Kidney (tissue), 14 donors: ENCODE measurements around the gene TIMM8B. TPM values are rescaled to one million over a fixed set of nuclear protein-coding genes. Genes with fewer than 3 reads are reported as not detected.

Experiments
- DNase-seq, 5 donors: peaks; one replicate each; pipeline ENCODE4 v3.0.0-alpha.2; 2013 to 2020
- FAIRE-seq: peaks from 2 replicates; lab custom pipeline; 2012; peaks lifted over from hg19 to GRCh38; lab: Jason Lieb, UNC
- H3K27ac ChIP-seq, 2 donors: one replicate each; pipeline ENCODE4 v1.7.0; 2013; ENCODE audit warnings: low read depth in 2 of 2, low read length in 2 of 2, inconsistent platforms in 1 of 2
- H3K27me3 ChIP-seq: one replicate; pipeline ENCODE4 v1.7.1; 2013; ENCODE audit warnings: low read length, inconsistent platforms; ENCODE audit not compliant: control insufficient read depth, insufficient read depth
- H3K36me3 ChIP-seq, 3 donors: one replicate each; pipeline versions ENCODE4 v1.7.0 to v1.7.1; 2013; ENCODE audit warnings: low read length in 3 of 3, control low read depth in 1 of 3, inconsistent platforms in 1 of 3; ENCODE audit not compliant: insufficient read depth in 3 of 3, control insufficient read depth in 2 of 3
- H3K4me1 ChIP-seq, 3 donors: one replicate each; pipeline versions ENCODE4 v1.7.0 to v1.7.1; 2013; ENCODE audit warnings: low read length in 3 of 3, inconsistent platforms in 1 of 3, low read depth in 1 of 3; ENCODE audit not compliant: control insufficient read depth in 2 of 3, insufficient read depth in 2 of 3
- H3K4me3 ChIP-seq, 3 donors: one replicate each; pipeline versions ENCODE4 v1.7.0 to v1.8.1; 2013; ENCODE audit warnings: low read length in 3 of 3, control low read depth in 1 of 3, inconsistent platforms in 1 of 3
- H3K9ac ChIP-seq, 3 donors: one replicate each; pipeline versions ENCODE4 v1.7.0 to v1.7.1; 2013; ENCODE audit warnings: low read length in 3 of 3, control low read depth in 1 of 3, inconsistent platforms in 1 of 3
- H3K9me3 ChIP-seq, 3 donors: one replicate each; pipeline versions ENCODE4 v1.7.0 to v1.7.1; 2013; ENCODE audit warnings: low read length in 3 of 3, control low read depth in 1 of 3, inconsistent platforms in 1 of 3; ENCODE audit not compliant: control insufficient read depth in 2 of 3, insufficient read depth in 1 of 3
- intact Hi-C: fragments of 100-400 bp; cut with DNase I; formaldehyde crosslinking; loops from one replicate; pipeline ENCODE4 v1.11.1; 2022
- polyA plus RNA-seq: library from polyadenylated mRNA; stranded (reverse); fragments of 350-450 nt; fragmentation: Illumina TruSeq; extraction: RNeasy Lipid Tissue Mini Kit (QIAGEN cat#74804); gene quantifications from one replicate; pipeline ENCODE4 v1.2.3, GENCODE V29; 2014; ENCODE audit warnings: low read depth, low replicate concordance; ENCODE audit not compliant: insufficient read depth
- total RNA-seq: library from RNA; stranded (reverse); fragmentation: NEBNext Ultra II Directional; extraction: Animal tissue kit (Norgen Biotek cat#: 25700); gene quantifications from one replicate; pipeline ENCODE4 v1.2.1, GENCODE V29; 2021
- TF ChIP-seq, protein P1 (sequence below): IDR thresholded peaks from 3 replicates; pipeline ENCODE4 v1.5.1; 2012; ENCODE audit warnings: mild to moderate bottlenecking, moderate library complexity, borderline replicate concordance; ENCODE audit not compliant: insufficient read depth; ENCODE audit errors: extremely low read depth
- donor health status: control.
- donor health status: control.
- donor health status: control.
- donor health status: control.
- donor health status: control.
- donor health status: DM: yes; HTN: yes; CAD: no.
- donor health status: Normal renal cell carcinoma (clear cell type).

Gene TIMM8B
- total and polyA plus RNA-seq, 2 donors from 2014 or later, result 51.3 to 167 TPM

DNA sequence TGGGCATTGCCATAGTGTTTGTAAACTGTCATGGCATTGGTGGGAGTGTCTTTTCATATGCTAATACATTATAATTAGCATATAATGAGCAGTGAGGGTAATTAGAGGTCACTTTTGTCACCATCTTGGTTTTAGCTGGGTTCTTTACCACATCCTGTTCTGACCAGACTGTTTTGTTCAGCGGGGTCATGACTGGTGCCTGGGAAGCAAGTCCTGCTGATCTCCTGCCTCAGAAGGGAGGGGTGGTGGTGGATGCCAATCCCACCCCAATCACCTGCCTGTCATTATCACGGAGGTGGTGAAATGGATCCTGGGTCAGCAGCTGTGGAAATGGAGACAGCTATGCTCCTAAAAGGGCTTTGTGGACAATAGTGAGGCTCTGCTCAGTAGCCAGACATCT is 46.2 kb upstream of the TIMM8B start:
- intact Hi-C loops, result no loop called here
- Histone ChIP-seq H3K27me3 (no peaks in the 10 kb centered on the region), H3K36me3 (no peaks in the 10 kb centered on the region), H3K27ac (no peak overlapping the region), H3K9me3 (no peaks in the 10 kb centered on the region), H3K9ac (no peak overlapping the region), H3K4me3 (no peak overlapping the region), H3K4me1 (peaks cover 0 to 5% (median 0%) of the 10 kb centered on the region in 3 donors)
- DNase-seq (no peak), FAIRE-seq (no peak)
- TF ChIP-seq, protein P1, sequence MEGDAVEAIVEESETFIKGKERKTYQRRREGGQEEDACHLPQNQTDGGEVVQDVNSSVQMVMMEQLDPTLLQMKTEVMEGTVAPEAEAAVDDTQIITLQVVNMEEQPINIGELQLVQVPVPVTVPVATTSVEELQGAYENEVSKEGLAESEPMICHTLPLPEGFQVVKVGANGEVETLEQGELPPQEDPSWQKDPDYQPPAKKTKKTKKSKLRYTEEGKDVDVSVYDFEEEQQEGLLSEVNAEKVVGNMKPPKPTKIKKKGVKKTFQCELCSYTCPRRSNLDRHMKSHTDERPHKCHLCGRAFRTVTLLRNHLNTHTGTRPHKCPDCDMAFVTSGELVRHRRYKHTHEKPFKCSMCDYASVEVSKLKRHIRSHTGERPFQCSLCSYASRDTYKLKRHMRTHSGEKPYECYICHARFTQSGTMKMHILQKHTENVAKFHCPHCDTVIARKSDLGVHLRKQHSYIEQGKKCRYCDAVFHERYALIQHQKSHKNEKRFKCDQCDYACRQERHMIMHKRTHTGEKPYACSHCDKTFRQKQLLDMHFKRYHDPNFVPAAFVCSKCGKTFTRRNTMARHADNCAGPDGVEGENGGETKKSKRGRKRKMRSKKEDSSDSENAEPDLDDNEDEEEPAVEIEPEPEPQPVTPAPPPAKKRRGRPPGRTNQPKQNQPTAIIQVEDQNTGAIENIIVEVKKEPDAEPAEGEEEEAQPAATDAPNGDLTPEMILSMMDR, result no peak

DNA sequence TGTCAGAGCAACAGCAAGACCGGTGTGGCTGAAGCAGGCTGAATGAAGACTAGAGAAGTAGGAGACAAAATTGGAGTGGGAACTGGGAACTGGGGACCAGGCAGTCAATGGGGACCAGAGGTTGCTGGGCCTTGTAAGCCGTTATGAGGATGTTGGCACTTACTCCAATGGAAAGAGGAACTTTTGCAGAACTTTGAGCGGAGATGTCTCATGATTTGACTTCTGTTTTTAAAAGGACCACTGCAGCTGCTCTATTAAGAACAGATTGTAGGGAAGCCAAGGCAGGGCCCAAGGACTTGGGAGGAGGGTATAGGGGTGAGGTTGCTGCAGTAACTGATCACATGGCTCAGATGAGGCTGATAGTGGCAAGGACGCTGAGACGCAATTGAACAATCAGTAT is 43.1 kb upstream of the TIMM8B start:
- Histone ChIP-seq H3K27ac (no peak overlapping the region), H3K9me3 (no peaks in the 10 kb centered on the region), H3K9ac (no peak overlapping the region), H3K4me1 (peaks cover 0 to 5% (median 0%) of the 10 kb centered on the region in 3 donors), H3K36me3 (no peaks in the 10 kb centered on the region), H3K27me3 (no peaks in the 10 kb centered on the region), H3K4me3 (no peak overlapping the region)
- intact Hi-C loops, result no loop called here
- FAIRE-seq (no peak), DNase-seq (no peak)
- TF ChIP-seq, protein P1, result no peak

DNA sequence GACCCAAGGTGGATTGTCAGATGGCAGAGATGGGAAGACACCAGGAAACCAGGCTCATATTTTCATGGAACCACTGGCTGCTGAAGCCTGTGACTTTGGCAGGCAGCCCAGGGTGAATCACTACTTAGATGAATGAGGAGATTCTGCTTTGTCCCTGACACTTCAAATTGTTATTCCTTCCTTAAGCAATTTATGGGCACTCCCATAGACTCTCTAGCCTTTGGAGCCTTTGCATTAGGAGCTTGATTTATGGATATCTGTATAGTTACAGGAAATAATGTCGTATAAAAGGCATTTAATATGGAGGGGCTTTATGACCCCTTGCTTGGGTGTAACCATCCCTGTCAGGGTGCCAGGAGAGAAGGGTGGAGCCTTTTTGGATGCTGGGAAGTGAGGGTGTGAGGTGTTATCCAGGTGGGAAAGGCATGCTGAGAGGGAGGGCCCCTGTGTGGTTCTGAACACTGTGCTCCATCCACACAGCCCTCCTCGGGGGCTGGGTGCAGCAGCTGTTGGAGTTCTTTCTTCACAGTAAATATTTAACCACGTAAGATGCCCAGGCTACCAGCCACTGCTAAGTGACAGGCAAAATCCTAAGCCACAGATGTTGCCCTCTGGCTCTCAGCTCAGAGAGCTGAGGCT is 42.0 kb upstream of the TIMM8B start:
- FAIRE-seq (no peak), DNase-seq (peak in 3 of 5 donors; percentile 29 to 80 (median 57))
- H3K9me3 ChIP-seq, result no peaks in the 10 kb centered on the region
- no peak overlapping the region for H3K4me3 ChIP-seq
- TF ChIP-seq, protein P1, result no peak
- no peak overlapping the region for H3K9ac ChIP-seq
- no peaks in the 10 kb centered on the region for H3K36me3 ChIP-seq
- no peaks in the 10 kb centered on the region for H3K27me3 ChIP-seq
- intact Hi-C loops, result no loop called here
- H3K27ac ChIP-seq, result no peak overlapping the region
- H3K4me1 ChIP-seq, result peaks cover 0 to 5% (median 0%) of the 10 kb centered on the region in 3 donors
